Peyer's patch (tissue), 4 donors: ENCODE data around the gene TLX1. TPM values are rescaled to one million over a fixed set of nuclear protein-coding genes. Genes with fewer than 3 reads are reported as not detected.

Source experiments
- DNase-seq, 3 donors: peaks; one replicate each; pipeline ENCODE4 v3.0.0-alpha.2; 2017 to 2019
- H3K27ac ChIP-seq, 4 donors: fragments of 200-600 bp; sonication (generic); one replicate each; pipeline ENCODE4 v1.5.1; 2016 to 2019
- H3K27me3 ChIP-seq, 2 donors: fragments of 200-600 bp; sonication (generic); one replicate each; pipeline ENCODE4 v1.5.1; 2019
- H3K36me3 ChIP-seq, 3 donors: fragments of 200-600 bp; sonication (generic); one replicate each; pipeline ENCODE4 v1.5.1; 2016 to 2019
- H3K4me1 ChIP-seq, 4 donors: fragments of 200-600 bp; sonication (generic); one replicate each; pipeline ENCODE4 v1.5.1; 2016 to 2019
- H3K4me3 ChIP-seq, 4 donors: fragments of 200-600 bp; sonication (generic); 1 replicate in 3 of 4; 2 replicates in 1 of 4; pipeline ENCODE4 v1.5.1; 2016 to 2019; ENCODE audit warnings: mild to moderate bottlenecking in 1 of 4
- H3K9me3 ChIP-seq, 4 donors: fragments of 200-600 bp; sonication (generic); one replicate each; pipeline ENCODE4 v1.5.1; 2016 to 2019; ENCODE audit warnings: mild to moderate bottlenecking in 1 of 4
- CTCF ChIP-seq, 6 experiments: fragments of 450-650 bp in 4 of 6; fragments of 200-600 bp in 2 of 6; sonication (generic) in 1 of 6; IDR thresholded peaks; one replicate each; pipeline ENCODE4 v1.5.1; 2017 to 2019; ENCODE audit warnings: antibody characterized with exemption in 6 of 6, mild to moderate bottlenecking in 3 of 6, moderate library complexity in 1 of 6
- POLR2A ChIP-seq, 2 donors: fragments of 450-650 bp; IDR thresholded peaks; one replicate each; pipeline ENCODE4 v1.5.1; 2017; ENCODE audit warnings: antibody characterized with exemption in 2 of 2, mild to moderate bottlenecking in 2 of 2, moderate library complexity in 2 of 2
- total RNA-seq, 4 donors: library from RNA; depleted of rRNA; stranded (reverse); fragments of >200 nt; gene quantifications; one replicate each; pipeline ENCODE4 v1.1.0, GENCODE V29; 2016

The TLX1 gene
- total RNA-seq, 4 donors from 2014 or later: 1.6 to 4.8 (median 3.2) TPM; not detected in 1

- Histone ChIP-seq H3K27me3 (peaks cover 0 to 4% of the 10 kb centered on the region in 2 donors), H3K4me1 (no peaks in the 10 kb centered on the region), H3K27ac (no peak overlapping the region), H3K36me3 (no peaks in the 10 kb centered on the region), H3K4me3 (no peak overlapping the region), H3K9me3 (no peaks in the 10 kb centered on the region)
- no peak for TF ChIP-seq CTCF (IDR thresholded peaks at IDR 0.05)
- no peak for TF ChIP-seq POLR2A (IDR thresholded peaks at IDR 0.05)
- no peak for DNase-seq
These were observed 18.1 kb upstream of the TLX1 start for GRCh38 chr10:101112799-101113594.

GRCh38 chr10:101113890-101114403, 17.2 kb upstream of the TLX1 start:
- H3K4me1 ChIP-seq: no peaks in the 10 kb centered on the region
- DNase-seq: no peak
- H3K9me3 ChIP-seq: no peaks in the 10 kb centered on the region
- H3K27me3 ChIP-seq: peaks cover 0 to 4% of the 10 kb centered on the region in 2 donors
- H3K36me3 ChIP-seq: no peaks in the 10 kb centered on the region
- H3K27ac ChIP-seq: no peak overlapping the region
- H3K4me3 ChIP-seq: no peak overlapping the region
- TF ChIP-seq CTCF (IDR thresholded peaks at IDR 0.05): no peak
- TF ChIP-seq POLR2A (IDR thresholded peaks at IDR 0.05): no peak

GRCh38 chr10:101114646-101115045, 16.5 kb upstream of the TLX1 start:
- Histone ChIP-seq H3K27ac (no peak overlapping the region), H3K9me3 (no peaks in the 10 kb centered on the region), H3K27me3 (peaks cover 0 to 4% of the 10 kb centered on the region in 2 donors), H3K4me1 (no peaks in the 10 kb centered on the region), H3K4me3 (no peak overlapping the region), H3K36me3 (no peaks in the 10 kb centered on the region)
- no peak for DNase-seq
- TF ChIP-seq CTCF (IDR thresholded peaks at IDR 0.05) (no peak), POLR2A (IDR thresholded peaks at IDR 0.05) (no peak)

GRCh38 chr10:101116754-101117153, 14.3 kb upstream of the TLX1 start:
- DNase-seq: no peak
- Histone ChIP-seq H3K9me3 (no peaks in the 10 kb centered on the region), H3K4me3 (no peak overlapping the region), H3K4me1 (peaks cover 0 to 9% (median 2%) of the 10 kb centered on the region in 4 donors), H3K27ac (no peak overlapping the region), H3K27me3 (peaks cover 0 to 4% of the 10 kb centered on the region in 2 donors), H3K36me3 (no peaks in the 10 kb centered on the region)
- TF ChIP-seq CTCF (IDR thresholded peaks at IDR 0.05) (no peak), POLR2A (IDR thresholded peaks at IDR 0.05) (no peak)

GRCh38 chr10:101118031-101118430, 13.1 kb upstream of the TLX1 start:
- H3K4me1 ChIP-seq: peaks cover 0 to 22% (median 4%) of the 10 kb centered on the region in 4 donors
- no peaks in the 10 kb centered on the region for H3K36me3 ChIP-seq
- peaks cover 1 to 4% of the 10 kb centered on the region in 2 donors for H3K27me3 ChIP-seq
- DNase-seq: no peak
- TF ChIP-seq POLR2A (IDR thresholded peaks at IDR 0.05): no peak
- no peak for TF ChIP-seq CTCF (IDR thresholded peaks at IDR 0.05)
- no peaks in the 10 kb centered on the region for H3K9me3 ChIP-seq
- H3K4me3 ChIP-seq: no peak overlapping the region
- H3K27ac ChIP-seq: no peak overlapping the region
